ENCODE results near the gene IDH2.
"Not testable (repeated sequence)": the region's sequence is repeated elsewhere in the genome, so short reads cannot be mapped to it uniquely, and the experiment has no call there.

The IDH2 gene

GRCh38 chr15:90083954-90084607 lies 18.2 kb downstream of the IDH2 start:
- no peak for DNase-seq

GRCh38 chr15:90083419-90083818 lies 18.8 kb downstream of the IDH2 start:
- DNase-seq, result no peak

GRCh38 chr15:90082140-90082715 lies 20.0 kb downstream of the IDH2 start:
- DNase-seq, result no peak

DNA sequence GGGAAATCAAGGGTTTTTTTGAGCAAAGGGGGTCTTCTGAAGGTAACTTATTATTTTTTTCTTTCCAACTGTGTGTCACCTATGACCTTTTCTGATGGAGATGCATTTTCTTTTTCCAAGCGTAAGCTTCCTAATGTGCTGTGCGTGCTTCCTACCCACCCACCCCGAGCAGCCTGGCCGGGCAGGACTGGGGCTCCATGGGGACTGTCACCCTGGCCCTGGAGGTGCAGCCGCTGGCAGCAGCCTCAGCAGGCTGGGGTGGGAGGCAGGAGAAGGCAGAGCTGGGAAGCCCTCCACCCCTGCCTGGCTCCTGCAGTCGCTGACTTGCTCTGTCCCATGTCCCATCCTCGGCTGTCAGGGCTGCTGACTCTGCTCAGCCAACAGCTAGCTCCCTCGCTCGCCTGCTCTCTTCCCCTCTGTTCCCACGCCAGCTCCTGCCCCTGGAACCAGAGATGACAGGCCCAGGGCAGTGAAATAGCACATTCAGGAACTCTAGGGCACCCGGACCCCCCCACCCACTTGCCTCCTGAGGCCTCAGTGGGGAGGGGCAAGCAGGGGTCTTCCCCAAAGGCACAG lies 21.4 kb downstream of the IDH2 start:
- DNase-seq, result no peak

- no peak for DNase-seq
Measured at GRCh38 chr15:90080458-90080755, 21.9 kb downstream of the IDH2 start.

DNA sequence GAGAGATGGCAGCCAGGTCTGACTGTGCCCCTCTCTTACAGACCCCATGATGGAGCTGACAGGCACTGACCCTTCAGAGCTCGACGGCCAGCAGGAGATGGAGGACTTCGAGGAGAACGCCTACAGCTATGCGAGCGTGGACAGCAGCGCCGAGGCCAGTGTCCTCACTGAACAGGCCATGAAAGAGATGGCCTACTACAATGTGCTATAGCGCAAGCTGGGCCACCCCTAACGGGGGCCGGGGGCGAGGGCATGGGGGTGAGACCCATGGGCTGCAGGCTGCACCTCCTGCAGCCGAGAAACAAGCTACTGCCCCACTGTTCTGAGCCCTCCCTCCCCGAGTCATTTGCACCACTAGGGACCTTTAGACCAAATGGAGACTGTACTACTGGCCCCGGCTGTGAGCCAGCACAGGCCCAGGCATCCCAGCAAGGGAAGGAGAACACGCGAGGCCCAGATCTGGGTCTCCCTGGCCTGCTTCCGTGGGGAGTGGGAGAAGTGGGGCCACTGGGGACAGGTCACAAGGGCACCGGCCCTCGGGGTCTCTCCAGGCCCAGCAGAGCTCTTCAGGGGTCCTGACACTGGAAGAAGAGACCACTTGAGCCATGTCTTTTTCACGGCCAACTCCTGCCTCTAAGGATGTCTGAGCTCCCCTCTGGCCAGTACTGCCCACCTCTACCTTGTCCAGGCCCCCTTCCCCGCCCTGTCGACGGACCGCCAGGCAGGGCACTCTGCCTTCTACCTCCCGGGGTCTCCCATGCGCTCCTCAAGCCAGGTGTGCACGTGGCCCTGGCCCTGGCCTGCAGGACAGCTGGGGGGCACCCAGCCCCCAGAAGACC lies 22.4 kb downstream of the IDH2 start:
- DNase-seq, result no peak

DNA sequence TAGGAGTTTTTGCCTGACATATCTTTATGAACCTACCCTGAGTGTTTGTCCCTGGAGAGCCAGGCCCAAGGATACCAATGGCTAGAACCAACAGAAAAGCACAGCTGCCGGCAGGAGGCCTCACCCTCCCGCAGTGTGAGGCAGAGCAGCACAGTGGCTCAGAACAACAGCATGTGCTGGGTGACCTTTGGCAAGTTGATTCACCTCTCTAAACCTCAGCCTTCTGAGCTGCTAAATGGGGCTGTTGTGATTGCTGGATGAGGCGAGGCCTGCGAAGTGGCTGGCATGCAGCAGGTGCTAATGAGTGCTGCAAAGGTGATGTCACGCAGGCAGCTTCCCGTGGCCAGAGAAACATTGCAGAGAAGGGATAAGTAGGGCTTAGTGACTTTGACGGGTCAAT lies 23.3 kb downstream of the IDH2 start:
- DNase-seq, result no peak

- no peak for DNase-seq
Measured at GRCh38 chr15:90076716-90077115, 25.6 kb downstream of the IDH2 start.

GRCh38 chr15:90075420-90076289 lies 26.6 kb downstream of the IDH2 start:
- DNase-seq, result no peak

GRCh38 chr15:90074916-90075315 lies 27.4 kb downstream of the IDH2 start:
- DNase-seq, result no peak

- no peak for DNase-seq
Measured at GRCh38 chr15:90074023-90074422, 28.2 kb downstream of the IDH2 start.

GRCh38 chr15:90072978-90073640 lies 29.2 kb downstream of the IDH2 start:
- no peak for DNase-seq

DNA sequence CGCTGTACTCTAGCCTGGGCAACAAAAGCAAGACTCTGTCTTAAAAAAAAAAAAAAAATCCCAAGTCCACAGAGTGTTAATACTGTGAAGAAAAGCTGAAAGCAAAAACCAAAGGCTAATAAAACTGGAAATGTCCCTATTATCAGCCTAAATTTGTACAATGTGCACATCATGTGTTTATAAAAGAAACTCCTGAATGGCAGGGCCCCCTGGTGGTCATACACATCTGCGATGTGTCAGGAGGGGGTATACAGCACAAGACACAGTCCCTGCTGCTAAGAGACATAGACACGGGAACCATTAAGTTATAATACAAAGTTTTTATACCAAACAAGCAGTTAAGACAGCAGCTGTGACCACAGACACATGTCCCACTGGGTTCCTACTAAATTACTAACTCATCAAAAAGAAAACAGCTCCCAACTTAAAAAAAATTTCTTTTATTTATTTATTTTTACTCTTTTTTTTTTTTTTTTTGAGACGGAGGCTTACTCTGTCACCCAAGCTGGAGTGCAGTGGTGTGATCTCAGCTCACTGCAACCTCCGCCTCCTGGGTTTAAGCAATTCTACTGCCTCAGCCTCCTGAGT lies 31.0 kb downstream of the IDH2 start:
- peak; percentile 77 for DNase-seq

- DNase-seq, result not testable (repeated sequence)
Measured at GRCh38 chr15:90070623-90071022, 31.6 kb downstream of the IDH2 start.

DNA sequence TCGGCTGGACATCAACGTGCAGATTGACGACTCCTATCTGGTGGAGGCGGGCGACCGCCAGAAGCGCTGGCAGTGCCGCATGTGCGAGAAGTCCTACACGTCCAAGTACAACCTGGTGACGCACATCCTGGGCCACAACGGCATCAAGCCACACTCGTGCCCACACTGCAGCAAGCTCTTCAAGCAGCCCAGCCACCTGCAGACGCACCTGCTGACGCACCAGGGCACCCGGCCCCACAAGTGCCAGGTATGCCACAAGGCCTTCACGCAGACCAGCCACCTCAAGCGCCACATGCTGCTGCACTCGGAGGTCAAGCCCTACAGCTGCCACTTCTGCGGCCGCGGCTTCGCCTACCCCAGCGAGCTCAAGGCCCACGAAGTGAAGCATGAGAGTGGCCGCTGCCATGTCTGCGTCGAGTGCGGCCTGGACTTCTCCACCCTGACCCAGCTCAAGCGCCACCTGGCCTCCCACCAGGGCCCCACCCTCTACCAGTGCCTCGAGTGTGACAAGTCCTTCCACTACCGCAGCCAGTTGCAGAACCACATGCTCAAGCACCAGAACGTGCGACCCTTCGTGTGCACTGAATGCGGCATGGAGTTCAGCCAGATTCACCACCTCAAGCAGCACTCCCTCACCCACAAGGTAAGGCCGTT lies 34.2 kb downstream of the IDH2 start:
- no peak for DNase-seq

- DNase-seq, result no peak
Measured at GRCh38 chr15:90067181-90067952, 34.9 kb downstream of the IDH2 start.

GRCh38 chr15:90065682-90066049 lies 36.6 kb downstream of the IDH2 start:
- no peak for DNase-seq

GRCh38 chr15:90064911-90065681 lies 37.2 kb downstream of the IDH2 start:
- no peak for DNase-seq

GRCh38 chr15:90063770-90064247 lies 38.5 kb downstream of the IDH2 start:
- no peak for DNase-seq
